Stimulated activated CD8-positive, alpha-beta memory T cell treated with anti-CD3 and anti-CD28 coated beads, Interleukin-2, amount 100 ng/mL, for 48 hours (primary cell): ENCODE data around the gene PRDX2.

ENCODE experiments used
- DNase-seq, 2 donors: peaks; one replicate each; pipeline ENCODE4 v3.0.0-alpha.2; 2020; ENCODE audit warnings: low read depth in 2 of 2

Gene PRDX2

GRCh38 chr19:12792051-12792852 is 9.3 kb downstream of the PRDX2 start:
- peak; percentile 53 to 59 for DNase-seq

GRCh38 chr19:12791345-12792050 is 10.1 kb downstream of the PRDX2 start, which contains the start of gene JUNB:
Gene JUNB (plus strand): TSS chr19:12791486. CDS start chr19:12791772, 286 bp downstream.
- peak; percentile 94 to 95 for DNase-seq

GRCh38 chr19:12790628-12791344 is 10.8 kb downstream of the PRDX2 start:
- no peak for DNase-seq

GRCh38 chr19:12789904-12790619 is 11.5 kb downstream of the PRDX2 start:
- DNase-seq: peak; percentile 97 to 99

- no peak for DNase-seq
Measured at GRCh38 chr19:12789098-12789903, 12.3 kb downstream of the PRDX2 start.

GRCh38 chr19:12788682-12789097 is 12.9 kb downstream of the PRDX2 start:
- DNase-seq: no peak

- no peak for DNase-seq
Measured at GRCh38 chr19:12788042-12788681, 13.4 kb downstream of the PRDX2 start.

- no peak for DNase-seq
Measured at GRCh38 chr19:12787458-12787857, 14.1 kb downstream of the PRDX2 start.

- no peak for DNase-seq
Measured at GRCh38 chr19:12786952-12787351, 14.6 kb downstream of the PRDX2 start.

GRCh38 chr19:12786141-12786870 is 15.3 kb downstream of the PRDX2 start:
- DNase-seq: no peak

GRCh38 chr19:12785431-12786031 is 16.1 kb downstream of the PRDX2 start:
- no peak for DNase-seq

GRCh38 chr19:12784871-12785430 is 16.6 kb downstream of the PRDX2 start:
- DNase-seq: no peak

- no peak for DNase-seq
Measured at GRCh38 chr19:12784394-12784870, 17.2 kb downstream of the PRDX2 start.

- DNase-seq: no peak
Measured at GRCh38 chr19:12783849-12784393, 17.7 kb downstream of the PRDX2 start.

- peak in 1 of 2 donors; percentile 71 for DNase-seq
Measured at GRCh38 chr19:12783291-12783848, 18.2 kb downstream of the PRDX2 start.

GRCh38 chr19:12782424-12783290 is 18.9 kb downstream of the PRDX2 start:
- DNase-seq: peak; percentile 89 to 95

GRCh38 chr19:12782174-12782423 is 19.5 kb downstream of the PRDX2 start:
- DNase-seq: no peak
